Panc1 (cell line): ENCODE data around the gene NUP50. TPM values are rescaled to one million over a fixed set of nuclear protein-coding genes. Genes with fewer than 3 reads are reported as not detected.

Experiments
- ATAC-seq: fragments of 200-7000 bp; cut with Tn5 transposase; 2 replicates; pipeline ENCODE4 v1.9.1; 2020; ENCODE audit warnings: mild to moderate bottlenecking, moderate library complexity
- BruUV-seq: library from RNA; stranded (reverse); fragments of 400-500 nt; replicated peaks from 2 replicates; lab custom pipeline; 2021; lab: Mats Ljungman, UMichigan
- CTCF ChIA-PET: fragments of 300-600 bp; sonication (Branson Sonifier 250); formaldehyde crosslinking; loops from one replicate; lab custom pipeline; 2022; ENCODE audit warnings: antibody characterized with exemption; lab: Charles Lee
- POLR2A ChIA-PET: fragments of 300-600 bp; sonication (Branson Sonifier 250); formaldehyde crosslinking; loops from one replicate; lab custom pipeline; 2022; ENCODE audit warnings: antibody characterized with exemption; lab: Charles Lee
- DNase-seq: peaks from one replicate; pipeline ENCODE4 v3.0.0-alpha.2; 2010; ENCODE audit warnings: low read depth, low spot score
- H3K27ac ChIP-seq: 2 replicates; pipeline ENCODE4 v1.5.1; 2011; ENCODE audit warnings: mild to moderate bottlenecking, low read length, inconsistent platforms
- H3K27me3 ChIP-seq: fragments of 200-500 bp; sonication (Bioruptor generic); 2 replicates; pipeline ENCODE4 v1.6.0; 2014; ENCODE audit warnings: low read length, inconsistent platforms; ENCODE audit not compliant: control insufficient read depth, insufficient read depth
- H3K36me3 ChIP-seq: fragments of 200-500 bp; sonication (Bioruptor generic); 2 replicates; pipeline ENCODE4 v1.5.1; 2014; ENCODE audit warnings: inconsistent platforms, mild to moderate bottlenecking, low read length, moderate library complexity; ENCODE audit not compliant: control insufficient read depth, insufficient read depth
- H3K4me1 ChIP-seq: 2 replicates; pipeline ENCODE4 v1.5.1; 2011; ENCODE audit warnings: inconsistent platforms, mild to moderate bottlenecking, low read length, moderate library complexity; ENCODE audit not compliant: control insufficient read depth, insufficient read depth
- H3K4me3 ChIP-seq, 2 experiments: 2 replicates each; pipeline ENCODE4 v1.5.1; 2011 to 2012; ENCODE audit warnings: low read depth in 2 of 2, low read length in 2 of 2, mild to moderate bottlenecking in 2 of 2, inconsistent platforms in 1 of 2, moderate library complexity in 1 of 2
- H3K9me3 ChIP-seq: fragments of 200-500 bp; sonication (Bioruptor generic); 2 replicates; pipeline ENCODE4 v1.5.1; 2014; ENCODE audit warnings: low read depth, mild to moderate bottlenecking, inconsistent platforms, low read length, moderate library complexity; ENCODE audit not compliant: control insufficient read depth, insufficient read depth
- POLR2AphosphoS5 ChIP-seq: IDR thresholded peaks from 2 replicates; pipeline ENCODE4 v1.6.1; 2012; ENCODE audit warnings: mild to moderate bottlenecking, low read depth, low read length, moderate library complexity
- SIN3A ChIP-seq: IDR thresholded peaks from 2 replicates; pipeline ENCODE4 v1.6.1; 2012; ENCODE audit warnings: low read depth, mild to moderate bottlenecking, low read length, moderate library complexity, borderline replicate concordance; ENCODE audit not compliant: insufficient read depth
- TCF7L2 ChIP-seq: IDR thresholded peaks from 2 replicates; pipeline ENCODE4 v1.6.1; 2011; ENCODE audit warnings: mild to moderate bottlenecking, low read depth, low read length, inconsistent platforms
- in situ Hi-C: cut with HindIII; loops from 2 replicates; pipeline ENCODE4 v1.10.0; 2016; ENCODE audit warnings: low sequenced_read_pairs, low pct_unique_long_range_greater_than_20kb
- intact Hi-C: fragments of 100-400 bp; cut with micrococcal nuclease; formaldehyde crosslinking; loops from one replicate; pipeline ENCODE4 v1.10.0; 2022; ENCODE audit not compliant: unreplicated experiment
- total RNA-seq: library from RNA; stranded (reverse); gene quantifications from one replicate; pipeline ENCODE4 v1.2.1, GENCODE V29; 2021; ENCODE audit not compliant: unreplicated experiment
- TF ChIP-seq, protein P1 (sequence below), 2 experiments: IDR thresholded peaks; 2 replicates each; pipeline ENCODE4 v1.6.1; 2011 to 2012; ENCODE audit warnings: low read depth in 2 of 2, control low read depth in 1 of 2, low read length in 1 of 2, mild to moderate bottlenecking in 1 of 2, moderate library complexity in 1 of 2; ENCODE audit not compliant: insufficient read depth in 1 of 2
- TF ChIP-seq, protein P2 (sequence below): fragments of 450-650 bp; IDR thresholded peaks from 2 replicates; pipeline ENCODE4 v1.5.1; 2017; ENCODE audit warnings: mild to moderate bottlenecking

Gene NUP50
- total RNA-seq, 1 experiment from 2014 or later, result 52.1 TPM

DNA sequence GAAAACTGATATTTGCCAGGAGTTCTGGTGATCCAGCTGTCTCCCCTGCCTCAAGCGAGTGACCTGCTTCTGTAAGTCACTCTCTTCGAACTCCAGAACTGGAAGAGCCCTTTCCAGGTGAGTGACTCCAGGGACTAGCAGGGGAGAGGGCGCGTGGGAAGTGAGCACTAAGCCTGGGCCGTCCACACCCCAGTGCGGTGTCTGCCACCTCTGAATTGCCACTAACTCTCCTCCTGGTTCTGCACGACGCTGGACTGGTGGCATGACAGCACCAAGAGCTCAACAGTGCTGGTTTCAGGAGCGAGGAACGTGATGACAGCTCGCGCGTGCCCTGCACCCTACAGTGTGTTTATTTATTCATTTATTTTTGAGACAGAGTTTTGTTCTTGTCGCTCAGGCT lies 54.1 kb downstream of the NUP50 start:
- ChIA-PET CTCF (no interaction called here), POLR2A (no interaction called here)
- Histone ChIP-seq H3K9me3 (no peaks in the 10 kb centered on the region), H3K4me3 (no peak overlapping the region), H3K27ac (no peak overlapping the region), H3K36me3 (no peaks in the 10 kb centered on the region), H3K27me3 (no peaks in the 10 kb centered on the region), H3K4me1 (peaks cover 16% of the 10 kb centered on the region)
- no peak for ATAC-seq
- intact Hi-C loops, result no loop called here
- DNase-seq, result no peak
- BruUV-seq, result no TSS peak
- in situ Hi-C loops, result no loop called here
- TF ChIP-seq, protein P1, sequence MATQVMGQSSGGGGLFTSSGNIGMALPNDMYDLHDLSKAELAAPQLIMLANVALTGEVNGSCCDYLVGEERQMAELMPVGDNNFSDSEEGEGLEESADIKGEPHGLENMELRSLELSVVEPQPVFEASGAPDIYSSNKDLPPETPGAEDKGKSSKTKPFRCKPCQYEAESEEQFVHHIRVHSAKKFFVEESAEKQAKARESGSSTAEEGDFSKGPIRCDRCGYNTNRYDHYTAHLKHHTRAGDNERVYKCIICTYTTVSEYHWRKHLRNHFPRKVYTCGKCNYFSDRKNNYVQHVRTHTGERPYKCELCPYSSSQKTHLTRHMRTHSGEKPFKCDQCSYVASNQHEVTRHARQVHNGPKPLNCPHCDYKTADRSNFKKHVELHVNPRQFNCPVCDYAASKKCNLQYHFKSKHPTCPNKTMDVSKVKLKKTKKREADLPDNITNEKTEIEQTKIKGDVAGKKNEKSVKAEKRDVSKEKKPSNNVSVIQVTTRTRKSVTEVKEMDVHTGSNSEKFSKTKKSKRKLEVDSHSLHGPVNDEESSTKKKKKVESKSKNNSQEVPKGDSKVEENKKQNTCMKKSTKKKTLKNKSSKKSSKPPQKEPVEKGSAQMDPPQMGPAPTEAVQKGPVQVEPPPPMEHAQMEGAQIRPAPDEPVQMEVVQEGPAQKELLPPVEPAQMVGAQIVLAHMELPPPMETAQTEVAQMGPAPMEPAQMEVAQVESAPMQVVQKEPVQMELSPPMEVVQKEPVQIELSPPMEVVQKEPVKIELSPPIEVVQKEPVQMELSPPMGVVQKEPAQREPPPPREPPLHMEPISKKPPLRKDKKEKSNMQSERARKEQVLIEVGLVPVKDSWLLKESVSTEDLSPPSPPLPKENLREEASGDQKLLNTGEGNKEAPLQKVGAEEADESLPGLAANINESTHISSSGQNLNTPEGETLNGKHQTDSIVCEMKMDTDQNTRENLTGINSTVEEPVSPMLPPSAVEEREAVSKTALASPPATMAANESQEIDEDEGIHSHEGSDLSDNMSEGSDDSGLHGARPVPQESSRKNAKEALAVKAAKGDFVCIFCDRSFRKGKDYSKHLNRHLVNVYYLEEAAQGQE (IDR thresholded peaks at IDR 0.05; ENCODE audit: insufficient read depth in 1 of 2, low read depth in 2 of 2, low read length in 1 of 2), result no peak
- no peak for TF ChIP-seq TCF7L2

DNA sequence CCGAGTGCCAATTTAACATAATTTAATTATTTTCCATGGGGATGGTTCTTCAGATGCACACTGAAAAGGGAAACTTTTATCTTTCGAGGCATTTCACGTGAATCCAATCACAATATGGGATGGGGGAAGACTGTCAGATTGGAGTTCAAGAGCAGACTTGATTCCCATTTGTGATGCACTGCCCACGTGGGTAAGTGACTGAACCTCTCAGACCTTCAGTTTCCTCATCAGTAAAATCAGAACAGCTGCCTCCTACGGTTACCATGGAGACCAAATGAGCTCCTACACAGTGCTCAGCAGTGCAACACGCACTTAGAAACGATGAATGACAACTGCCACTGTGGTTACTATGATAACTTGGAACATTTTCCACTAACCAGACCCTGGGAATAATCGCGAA lies 55.3 kb downstream of the NUP50 start:
- Histone ChIP-seq H3K36me3 (no peaks in the 10 kb centered on the region), H3K4me3 (no peak overlapping the region), H3K27me3 (no peaks in the 10 kb centered on the region), H3K4me1 (peaks cover 11% of the 10 kb centered on the region), H3K27ac (no peak overlapping the region), H3K9me3 (no peaks in the 10 kb centered on the region)
- no peak for ATAC-seq
- CTCF ChIA-PET, result no interaction called here
- in situ Hi-C loops (no loop called here), intact Hi-C loops (no loop called here)
- TF ChIP-seq POLR2AphosphoS5 (no peak), TCF7L2 (no peak), SIN3A (no peak)
- TF ChIP-seq, protein P2, sequence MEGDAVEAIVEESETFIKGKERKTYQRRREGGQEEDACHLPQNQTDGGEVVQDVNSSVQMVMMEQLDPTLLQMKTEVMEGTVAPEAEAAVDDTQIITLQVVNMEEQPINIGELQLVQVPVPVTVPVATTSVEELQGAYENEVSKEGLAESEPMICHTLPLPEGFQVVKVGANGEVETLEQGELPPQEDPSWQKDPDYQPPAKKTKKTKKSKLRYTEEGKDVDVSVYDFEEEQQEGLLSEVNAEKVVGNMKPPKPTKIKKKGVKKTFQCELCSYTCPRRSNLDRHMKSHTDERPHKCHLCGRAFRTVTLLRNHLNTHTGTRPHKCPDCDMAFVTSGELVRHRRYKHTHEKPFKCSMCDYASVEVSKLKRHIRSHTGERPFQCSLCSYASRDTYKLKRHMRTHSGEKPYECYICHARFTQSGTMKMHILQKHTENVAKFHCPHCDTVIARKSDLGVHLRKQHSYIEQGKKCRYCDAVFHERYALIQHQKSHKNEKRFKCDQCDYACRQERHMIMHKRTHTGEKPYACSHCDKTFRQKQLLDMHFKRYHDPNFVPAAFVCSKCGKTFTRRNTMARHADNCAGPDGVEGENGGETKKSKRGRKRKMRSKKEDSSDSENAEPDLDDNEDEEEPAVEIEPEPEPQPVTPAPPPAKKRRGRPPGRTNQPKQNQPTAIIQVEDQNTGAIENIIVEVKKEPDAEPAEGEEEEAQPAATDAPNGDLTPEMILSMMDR, result no peak
- TF ChIP-seq, protein P1 (IDR thresholded peaks at IDR 0.05; ENCODE audit: insufficient read depth in 1 of 2, low read depth in 2 of 2, low read length in 1 of 2), result no peak
- DNase-seq, result no peak
- POLR2A ChIA-PET, result no interaction called here
- no TSS peak for BruUV-seq
